GM12801 (cell line): ENCODE measurements around the gene OR51B2.

Experiments
- TF ChIP-seq, protein P1 (sequence below): IDR thresholded peaks from one replicate; pipeline ENCODE4 v1.5.1; 2011; ENCODE audit warnings: control low read depth; ENCODE audit not compliant: insufficient read length; ENCODE audit errors: extremely low read depth

The OR51B2 gene

DNA sequence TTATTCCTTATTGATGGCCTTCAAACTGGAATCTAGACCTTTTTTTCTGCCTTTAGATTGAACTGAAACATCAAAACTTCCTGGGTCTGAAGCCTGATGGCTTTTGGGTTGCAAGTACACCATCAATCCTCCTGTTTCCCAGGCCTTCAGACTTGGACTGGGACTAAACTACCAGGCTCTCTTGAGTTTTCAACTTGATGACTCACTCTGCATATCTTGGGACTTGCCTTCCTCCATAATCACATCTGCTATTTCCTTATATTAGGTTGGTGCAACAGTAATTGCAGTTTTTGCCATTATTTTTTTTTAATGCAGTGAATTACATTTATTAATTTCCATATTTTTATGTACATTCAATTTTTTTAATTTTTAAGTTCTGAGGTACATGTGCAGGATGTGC, 12.2 kb upstream of the OR51B2 start:
- TF ChIP-seq, protein P1, sequence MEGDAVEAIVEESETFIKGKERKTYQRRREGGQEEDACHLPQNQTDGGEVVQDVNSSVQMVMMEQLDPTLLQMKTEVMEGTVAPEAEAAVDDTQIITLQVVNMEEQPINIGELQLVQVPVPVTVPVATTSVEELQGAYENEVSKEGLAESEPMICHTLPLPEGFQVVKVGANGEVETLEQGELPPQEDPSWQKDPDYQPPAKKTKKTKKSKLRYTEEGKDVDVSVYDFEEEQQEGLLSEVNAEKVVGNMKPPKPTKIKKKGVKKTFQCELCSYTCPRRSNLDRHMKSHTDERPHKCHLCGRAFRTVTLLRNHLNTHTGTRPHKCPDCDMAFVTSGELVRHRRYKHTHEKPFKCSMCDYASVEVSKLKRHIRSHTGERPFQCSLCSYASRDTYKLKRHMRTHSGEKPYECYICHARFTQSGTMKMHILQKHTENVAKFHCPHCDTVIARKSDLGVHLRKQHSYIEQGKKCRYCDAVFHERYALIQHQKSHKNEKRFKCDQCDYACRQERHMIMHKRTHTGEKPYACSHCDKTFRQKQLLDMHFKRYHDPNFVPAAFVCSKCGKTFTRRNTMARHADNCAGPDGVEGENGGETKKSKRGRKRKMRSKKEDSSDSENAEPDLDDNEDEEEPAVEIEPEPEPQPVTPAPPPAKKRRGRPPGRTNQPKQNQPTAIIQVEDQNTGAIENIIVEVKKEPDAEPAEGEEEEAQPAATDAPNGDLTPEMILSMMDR: no peak

- TF ChIP-seq, protein P1: no peak
These were observed 11.1 kb upstream of the OR51B2 start for GRCh38 chr11:5335170-5335569.

DNA sequence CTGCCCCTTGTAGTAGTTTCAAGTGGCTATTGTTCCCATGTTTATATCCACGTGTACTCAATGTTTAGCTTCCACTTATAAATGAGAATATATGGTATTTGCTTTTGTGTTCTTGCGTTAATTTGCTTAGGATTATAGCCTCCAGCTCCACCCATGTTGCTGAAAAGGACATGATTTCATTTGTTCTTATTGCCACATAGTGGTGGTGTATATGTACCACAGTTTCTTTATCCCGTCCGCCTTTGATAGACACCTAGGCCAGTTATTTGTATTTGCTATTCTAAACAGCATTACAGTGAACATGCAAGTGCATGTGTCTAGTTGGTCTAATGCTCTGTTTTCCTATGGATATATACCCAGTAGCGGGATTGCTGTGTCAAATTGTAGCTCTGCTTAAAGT, 6.8 kb downstream of the OR51B2 start:
- TF ChIP-seq, protein P1: no peak

DNA sequence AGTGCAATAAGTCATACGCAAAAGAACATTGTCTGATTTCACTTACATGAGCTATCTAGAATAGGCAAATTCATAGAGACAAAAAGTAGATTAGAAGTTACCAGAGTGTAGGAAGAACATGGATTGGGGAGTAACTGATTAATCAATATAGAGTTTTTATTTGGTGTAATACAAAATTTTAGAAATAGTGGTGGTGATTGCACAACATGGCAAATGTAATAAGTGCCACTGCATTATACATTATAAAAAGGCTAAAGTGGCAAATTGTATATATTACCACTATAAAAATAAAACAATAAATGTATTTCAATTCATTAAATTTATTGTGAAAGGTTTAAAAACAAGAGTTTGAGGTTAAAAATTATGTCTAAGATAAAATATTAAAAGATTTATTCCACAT, 13.7 kb downstream of the OR51B2 start:
- TF ChIP-seq, protein P1: no peak

DNA sequence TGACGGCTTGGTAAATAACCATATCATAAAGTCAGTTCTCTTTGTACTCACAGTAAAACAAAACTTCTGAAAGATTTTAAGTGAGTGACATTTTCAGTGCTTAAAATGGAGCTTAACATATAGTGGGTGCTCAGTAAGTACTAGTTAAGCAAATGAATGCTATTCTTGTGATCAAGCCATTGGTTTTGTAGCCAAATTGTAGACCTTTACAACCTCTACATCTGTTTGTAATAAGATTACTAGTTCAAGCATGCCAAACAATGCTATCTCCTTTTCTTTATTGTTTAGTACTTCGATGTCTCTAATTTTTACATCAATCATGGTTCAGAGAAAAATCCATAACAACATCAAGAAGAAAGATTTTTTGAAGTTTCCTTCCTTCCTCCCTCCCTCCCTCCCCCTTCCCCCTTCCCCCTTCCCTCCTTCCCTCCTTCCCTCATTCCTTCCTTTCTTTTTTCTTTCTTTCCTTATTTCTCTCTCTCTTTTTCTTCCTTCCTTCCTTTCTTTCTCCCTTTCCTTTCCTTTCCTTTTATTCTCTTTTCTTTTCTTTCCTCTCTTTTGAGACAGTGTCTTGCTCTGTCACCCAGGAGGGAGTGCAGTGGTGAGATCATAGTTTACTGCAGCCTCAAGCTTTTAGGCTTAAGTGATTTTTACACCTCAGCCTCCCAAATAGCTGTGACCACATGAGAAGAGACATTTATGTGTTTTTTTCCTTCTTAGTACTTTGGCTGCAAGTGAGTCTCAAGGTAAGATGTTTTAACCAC, 16.7 kb downstream of the OR51B2 start:
- TF ChIP-seq, protein P1: no peak

GRCh38 chr11:5304046-5304445, 20.1 kb downstream of the OR51B2 start:
- TF ChIP-seq, protein P1: no peak

DNA sequence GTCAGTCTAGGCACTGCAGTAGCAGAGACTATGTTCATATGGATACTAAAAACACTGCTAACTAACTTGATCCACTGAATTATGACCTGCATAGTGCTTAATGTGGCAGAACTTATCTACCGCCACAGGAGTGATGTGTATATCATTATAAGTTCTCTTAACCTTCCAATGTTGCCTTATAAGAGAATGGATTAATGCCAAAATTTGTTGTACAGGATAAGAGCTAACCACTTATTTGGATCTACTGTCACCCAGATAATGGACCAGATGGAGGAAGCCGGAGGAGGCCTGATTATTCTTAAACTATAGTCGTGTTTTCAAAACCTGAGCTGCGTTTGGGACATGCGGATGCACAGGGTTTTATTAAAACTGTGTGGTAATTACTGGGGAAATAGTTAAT, 20.5 kb downstream of the OR51B2 start:
- TF ChIP-seq, protein P1: no peak
